Uterus (tissue), 2 donors: Measurements from ENCODE around the gene ARHGEF17.

Experiments used
- CTCF ChIP-seq, 4 experiments: fragments of 200-600 bp in 2 of 4; fragments of 450-650 bp in 2 of 4; sonication (generic) in 2 of 4; IDR thresholded peaks; one replicate each; pipeline ENCODE4 v1.5.1; 2016 to 2019; ENCODE audit warnings: antibody characterized with exemption in 4 of 4, mild to moderate bottlenecking in 2 of 4, moderate library complexity in 1 of 4
- POLR2A ChIP-seq, 2 donors: fragments of 450-650 bp; IDR thresholded peaks; one replicate each; pipeline ENCODE4 v1.6.1; 2016; ENCODE audit warnings: antibody characterized with exemption in 2 of 2, mild to moderate bottlenecking in 1 of 2, moderate library complexity in 1 of 2

- no peak for TF ChIP-seq CTCF (IDR thresholded peaks at IDR 0.05)
- no peak for TF ChIP-seq POLR2A (IDR thresholded peaks at IDR 0.05)
These were observed 102.6 kb downstream of the ARHGEF17 start for GRCh38 chr11:73410627-73411026.
